ENCODE results near the gene NAMPT. TPM values are rescaled to one million over a fixed set of nuclear protein-coding genes. Genes with fewer than 3 reads are reported as not detected.

The NAMPT gene
- total RNA-seq, 1 donor from 2014 or later, result 190 TPM

Other genes with a start within 250 kb of the NAMPT start
- gene SYPL1, start 172.7 kb downstream of the NAMPT start, total RNA-seq, result 169 TPM